Frontal cortex (tissue), 4 donors: ENCODE results near the gene ARMC8. TPM values are rescaled to one million over a fixed set of nuclear protein-coding genes. Genes with fewer than 3 reads are reported as not detected.

ENCODE experiments used
- DNase-seq, 2 donors: peaks; one replicate each; pipeline ENCODE4 v3.0.0; 2012; ENCODE audit warnings: low spot score in 2 of 2
- FAIRE-seq: peaks from 2 replicates; lab custom pipeline; 2012; peaks lifted over from hg19 to GRCh38; lab: Jason Lieb, UNC
- total RNA-seq: library from RNA; depleted of rRNA; stranded (reverse); fragments of >200 nt; gene quantifications from one replicate; pipeline ENCODE4 v1.2.3, GENCODE V29; 2014
- donor health status: control.
- donor health status: control.
- donor health status: control.

Gene ARMC8
- total RNA-seq, 1 donor from 2014 or later, result 104 TPM

- DNase-seq (no peak), FAIRE-seq (no peak)
These were observed 54.0 kb downstream of the ARMC8 start for GRCh38 chr3:138241061-138241460.

- DNase-seq (no peak), FAIRE-seq (no peak)
These were observed 54.6 kb downstream of the ARMC8 start for GRCh38 chr3:138241676-138242075.

- DNase-seq (no peak), FAIRE-seq (no peak)
These were observed 55.4 kb downstream of the ARMC8 start for GRCh38 chr3:138242466-138242865.

- FAIRE-seq (no peak), DNase-seq (no peak)
These were observed 57.9 kb downstream of the ARMC8 start for GRCh38 chr3:138245026-138245425.

GRCh38 chr3:138249636-138250035 lies 62.5 kb downstream of the ARMC8 start:
- FAIRE-seq, result no peak
- no peak for DNase-seq

GRCh38 chr3:138253609-138254008 lies 66.5 kb downstream of the ARMC8 start:
- DNase-seq, result no peak
- FAIRE-seq, result no peak

- no peak for DNase-seq
These were observed 67.1 kb downstream of the ARMC8 start for GRCh38 chr3:138254216-138254615.

GRCh38 chr3:138256022-138256421 lies 68.9 kb downstream of the ARMC8 start:
- FAIRE-seq, result no peak

More at GRCh38 chr3:138254216-138254615, 67.1 kb downstream of the ARMC8 start:
- FAIRE-seq, result no peak

GRCh38 chr3:138257986-138258385 lies 70.9 kb downstream of the ARMC8 start:
- FAIRE-seq (no peak), DNase-seq (no peak)

More at GRCh38 chr3:138256022-138256421, 68.9 kb downstream of the ARMC8 start:
- no peak for DNase-seq

GRCh38 chr3:138259126-138259525 lies 72.0 kb downstream of the ARMC8 start:
- DNase-seq (no peak), FAIRE-seq (no peak)

GRCh38 chr3:138260611-138261010 lies 73.5 kb downstream of the ARMC8 start:
- FAIRE-seq (no peak), DNase-seq (no peak)

GRCh38 chr3:138263104-138263503 lies 76.0 kb downstream of the ARMC8 start:
- FAIRE-seq (no peak), DNase-seq (peak in 1 of 2 donors; percentile 7)

- DNase-seq (no peak), FAIRE-seq (no peak)
These were observed 78.6 kb downstream of the ARMC8 start for GRCh38 chr3:138265745-138266144.

GRCh38 chr3:138267083-138267482 lies 80.0 kb downstream of the ARMC8 start:
- no peak for DNase-seq
- no peak for FAIRE-seq

GRCh38 chr3:138270245-138270644 lies 83.1 kb downstream of the ARMC8 start:
- no peak for FAIRE-seq

GRCh38 chr3:138271189-138271794 lies 84.2 kb downstream of the ARMC8 start:
- DNase-seq, result no peak
- no peak for FAIRE-seq

More at GRCh38 chr3:138270245-138270644, 83.1 kb downstream of the ARMC8 start:
- DNase-seq, result no peak

- no peak for FAIRE-seq
- no peak for DNase-seq
These were observed 94.5 kb downstream of the ARMC8 start for GRCh38 chr3:138281561-138281960.

- DNase-seq (no peak), FAIRE-seq (no peak)
These were observed 95.7 kb downstream of the ARMC8 start for GRCh38 chr3:138282836-138283235.

GRCh38 chr3:138284079-138284478 lies 97.0 kb downstream of the ARMC8 start:
- FAIRE-seq (no peak), DNase-seq (no peak)

- DNase-seq (no peak), FAIRE-seq (no peak)
These were observed 97.9 kb downstream of the ARMC8 start for GRCh38 chr3:138284957-138285477.

- FAIRE-seq (no peak), DNase-seq (no peak)
These were observed 102.2 kb downstream of the ARMC8 start for GRCh38 chr3:138289260-138289659.

GRCh38 chr3:138289701-138290100 lies 102.6 kb downstream of the ARMC8 start:
- FAIRE-seq (no peak), DNase-seq (no peak)
